GM21529 (cell line): ENCODE data around the gene RPL36A.
A peak's percentile ranks its signal among the peaks of the same experiment; 100 is the strongest.

ENCODE experiments used
- ATAC-seq: cut with Tn5 transposase; IDR thresholded peaks from one replicate; pipeline ENCODE4 v1.9.1; 2021; ENCODE audit not compliant: unreplicated experiment

Gene RPL36A

DNA sequence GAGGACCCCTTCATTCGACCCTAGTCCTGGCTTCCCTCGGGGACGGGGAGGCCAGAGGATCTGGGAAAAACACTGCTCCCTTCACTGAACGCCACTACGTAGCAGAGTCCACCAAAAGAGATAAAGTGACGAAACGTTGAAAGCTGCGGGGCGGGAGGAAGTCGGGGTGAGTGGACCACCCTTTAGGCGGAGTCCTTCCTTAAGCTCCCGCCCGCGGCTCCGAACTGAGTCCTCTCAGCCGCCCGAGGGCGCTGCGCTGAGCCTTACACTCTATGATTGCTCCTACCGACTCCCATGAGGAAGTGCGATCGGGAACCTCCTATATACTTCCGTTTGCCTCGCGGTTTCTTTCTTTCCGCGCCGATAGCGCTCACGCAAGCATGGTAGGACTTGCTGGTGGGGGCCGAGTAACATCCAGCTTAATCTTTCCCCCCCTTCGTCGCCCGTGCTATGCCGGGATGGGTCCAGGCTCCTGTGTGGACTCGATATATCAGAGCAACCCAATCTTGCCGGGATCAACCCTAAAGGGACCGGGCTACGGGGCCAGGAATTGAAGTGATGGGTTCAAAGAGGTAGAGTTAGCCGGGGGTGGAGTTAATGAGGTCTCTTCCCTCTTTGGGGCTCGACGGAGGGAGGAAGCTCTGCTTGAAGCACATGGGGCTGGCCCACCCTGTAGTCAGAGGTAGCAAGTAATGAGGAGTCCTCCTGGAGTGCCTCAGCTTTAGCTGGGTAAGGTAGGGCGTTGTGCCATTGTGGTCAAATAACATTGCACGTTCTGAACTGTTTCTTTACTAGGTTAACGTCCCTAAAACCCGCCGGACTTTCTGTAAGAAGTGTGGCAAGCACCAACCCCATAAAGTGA is at the start of gene RPL36A:
Gene RPL36A, plus strand, starts transcription at position 348 of the 862 bp plus-strand sequence. Its CDS starts 33 bp downstream, at position 381.
- ATAC-seq = peak; percentile 75

DNA sequence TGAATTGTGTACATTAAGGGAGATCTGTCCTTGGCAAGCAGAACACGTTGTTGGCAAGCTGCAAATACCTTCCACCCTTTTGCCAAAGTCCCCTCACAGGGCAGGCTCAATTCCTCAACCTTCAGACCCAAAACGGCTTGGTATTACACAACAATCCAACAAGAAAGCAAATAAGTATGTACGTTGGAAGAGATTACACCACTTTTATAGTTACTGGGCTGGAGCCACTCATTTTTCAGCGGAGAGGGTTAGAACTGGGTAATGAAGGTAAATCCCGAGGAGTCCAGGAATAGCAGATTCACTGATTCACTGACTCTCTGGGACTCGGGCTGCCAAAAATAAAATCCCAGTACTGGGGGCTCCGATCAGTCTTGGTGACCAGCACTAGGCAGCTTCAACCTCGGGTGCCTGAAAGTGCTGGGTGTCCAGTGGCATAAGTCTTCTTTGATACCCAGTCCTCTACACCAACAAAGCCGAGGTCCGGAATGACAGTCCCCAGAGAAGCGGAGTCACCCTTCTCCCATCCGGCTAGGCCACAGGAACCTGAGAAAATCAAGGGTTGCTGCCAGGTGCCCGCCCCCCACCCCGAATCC is 42.9 kb upstream of the RPL36A start:
- peak; percentile 5 for ATAC-seq

DNA sequence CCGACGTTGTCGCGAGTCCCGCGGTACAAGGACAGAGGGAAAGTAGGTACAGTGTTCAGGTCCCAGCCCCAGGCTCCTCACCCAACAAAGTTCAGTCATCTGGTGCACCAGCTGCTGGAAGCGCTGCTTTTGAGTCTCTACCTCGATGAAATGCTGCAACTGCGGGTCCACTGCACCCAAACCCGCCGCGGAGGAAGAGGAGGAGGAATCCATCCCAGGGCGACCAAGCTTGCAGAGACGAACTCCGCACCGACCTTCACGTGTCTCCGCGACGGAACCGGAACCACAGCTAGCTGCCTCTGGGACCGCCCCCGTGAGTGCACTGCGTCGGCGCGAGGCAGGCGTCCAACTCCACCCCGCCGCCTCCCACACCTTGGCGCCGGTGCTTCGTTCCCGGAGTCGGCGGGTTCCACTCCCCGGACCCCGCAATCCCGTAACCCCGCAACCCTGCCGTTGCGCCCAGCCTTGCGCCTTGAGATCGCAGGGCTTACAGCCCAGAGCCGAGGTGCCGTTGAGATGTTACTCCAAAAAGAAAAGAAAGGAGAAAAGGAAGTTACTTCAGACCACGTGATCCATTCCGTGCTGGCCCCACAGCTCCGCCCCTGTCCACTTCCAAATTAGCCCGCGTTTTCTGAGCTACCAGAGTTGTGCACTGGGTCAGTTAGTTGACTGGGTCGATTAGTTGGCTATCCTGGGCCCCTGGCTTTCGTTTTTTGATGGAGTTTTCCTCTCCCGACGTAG is 42.2 kb upstream of the RPL36A start, which contains the start of gene TIMM8A:
Gene TIMM8A, minus strand, starts transcription at position 291 of the 741 bp plus-strand sequence. Its CDS starts 78 bp downstream, at position 213.
- peak; percentile 98 for ATAC-seq

DNA sequence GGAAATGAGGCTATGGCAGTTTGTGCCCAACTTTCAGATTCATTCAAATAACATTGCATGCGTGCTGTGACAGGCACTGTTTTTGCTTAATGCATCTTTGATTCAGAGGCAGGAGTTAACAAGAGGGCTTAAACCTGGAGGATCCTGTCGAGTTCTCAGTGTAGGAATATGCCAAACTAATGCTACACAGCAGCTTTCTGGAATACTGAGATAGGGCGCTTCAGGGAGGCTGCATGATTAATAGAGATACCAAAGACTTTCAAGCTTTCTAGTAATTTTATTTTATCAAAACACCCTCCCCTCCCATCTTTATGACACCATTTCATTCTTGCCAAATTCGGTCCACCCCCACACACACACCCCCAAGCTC is 41.6 kb upstream of the RPL36A start:
- ATAC-seq = no peak

DNA sequence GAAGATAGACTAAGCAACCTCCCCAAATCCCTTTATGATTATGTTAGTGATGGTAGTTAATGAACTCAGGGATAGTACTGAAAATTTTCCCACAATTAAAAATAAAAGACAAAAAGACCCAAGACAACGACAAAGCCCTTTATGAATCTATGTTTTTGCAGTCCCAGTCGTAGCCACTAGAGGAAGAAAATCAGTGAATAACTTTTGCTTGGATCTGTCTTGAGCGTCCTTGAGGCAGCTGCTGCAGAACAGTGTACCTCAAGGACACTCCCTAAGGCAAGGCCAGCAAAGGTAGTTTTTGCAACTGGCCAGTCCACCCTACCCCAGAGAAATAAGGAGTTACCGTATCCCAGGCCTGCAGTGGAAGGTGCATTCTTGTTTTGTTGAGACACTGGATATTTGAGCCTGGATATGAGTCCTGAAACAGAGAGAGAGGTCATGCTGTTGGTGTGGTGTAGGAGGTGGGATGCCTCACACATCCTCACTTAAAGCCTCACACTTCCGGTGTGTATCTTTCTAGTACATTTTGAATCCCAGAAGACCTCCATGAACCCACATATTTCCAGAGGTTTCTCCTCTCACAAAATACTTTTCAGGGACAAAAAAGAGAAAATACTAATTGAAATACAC is 33.5 kb upstream of the RPL36A start:
- peak; percentile 55 for ATAC-seq

DNA sequence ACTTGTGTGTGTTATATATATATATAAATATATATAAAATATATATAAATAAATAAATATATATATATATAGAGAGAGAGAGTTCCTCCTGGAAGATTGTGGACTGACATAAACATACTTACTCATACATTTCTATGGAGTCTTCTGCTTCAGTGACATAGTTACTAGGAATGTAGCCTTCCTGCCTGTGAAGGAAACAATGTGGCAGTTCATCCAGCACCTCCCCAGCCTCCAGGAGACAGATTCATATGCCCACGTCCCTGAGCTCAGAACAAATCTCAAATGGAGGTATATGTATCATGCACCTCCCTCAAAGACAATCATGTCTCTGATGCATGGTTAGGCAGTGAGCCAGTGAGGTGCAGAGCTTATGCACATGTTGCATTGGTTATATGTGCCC is 30.8 kb upstream of the RPL36A start:
- no peak for ATAC-seq

DNA sequence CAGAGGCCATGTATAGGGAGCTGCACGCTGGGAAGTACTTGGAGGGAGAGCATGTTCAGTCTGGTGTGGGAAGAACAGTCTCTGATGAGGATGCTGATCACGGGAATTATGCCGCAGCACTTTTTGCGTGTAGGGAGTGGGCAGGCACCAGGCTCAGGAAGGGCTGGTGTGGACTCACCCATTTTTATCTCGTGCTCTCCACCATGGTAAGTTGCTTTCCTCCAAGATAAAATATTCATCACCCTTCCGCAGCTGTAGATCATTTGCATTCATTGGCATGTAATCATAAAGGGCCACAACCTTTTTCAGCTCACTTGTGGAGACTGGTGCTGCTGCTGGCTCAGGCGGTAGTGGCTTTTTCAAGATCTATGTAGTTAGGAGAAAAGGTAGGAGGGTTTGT is 30.4 kb upstream of the RPL36A start:
- ATAC-seq = no peak

DNA sequence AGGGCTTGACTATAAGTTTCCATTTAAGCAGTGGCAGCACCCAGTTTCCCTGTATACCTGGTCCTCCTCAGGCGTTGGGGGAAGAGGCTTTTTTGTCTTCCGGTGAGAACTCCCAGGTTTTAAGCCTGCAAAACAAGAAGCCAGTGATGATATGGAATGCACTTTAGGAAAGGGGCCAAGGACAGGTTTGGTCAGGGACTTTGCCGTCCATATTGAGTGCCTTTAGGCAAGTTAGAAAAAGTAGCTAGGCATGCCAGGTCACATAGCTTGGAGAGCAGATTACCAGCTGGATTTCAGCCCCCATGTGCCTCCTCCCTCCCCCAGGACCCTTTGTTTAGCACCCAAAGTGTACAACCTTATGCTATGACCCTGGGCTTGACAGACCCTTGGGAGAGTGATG is 28.7 kb upstream of the RPL36A start:
- ATAC-seq = no peak

DNA sequence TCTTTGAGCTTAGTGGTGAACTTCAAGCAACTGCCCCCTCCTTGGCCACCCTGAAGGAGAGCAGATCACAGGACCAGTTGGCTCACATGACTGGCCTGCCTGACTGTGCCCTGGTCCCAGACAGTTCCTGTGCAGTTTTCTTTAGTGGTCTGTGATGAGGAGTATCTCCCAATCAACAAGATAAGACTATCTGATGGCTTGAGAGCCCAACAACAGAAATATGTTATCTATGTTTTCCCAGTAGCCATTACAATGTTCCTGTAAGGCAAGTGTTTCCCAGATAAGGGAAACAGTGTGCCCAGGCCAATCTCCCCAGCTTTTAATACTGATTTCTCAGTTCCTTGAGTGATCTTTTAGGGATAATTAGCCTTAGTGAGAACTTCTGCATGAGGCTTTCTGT is 28.1 kb upstream of the RPL36A start:
- no peak for ATAC-seq

DNA sequence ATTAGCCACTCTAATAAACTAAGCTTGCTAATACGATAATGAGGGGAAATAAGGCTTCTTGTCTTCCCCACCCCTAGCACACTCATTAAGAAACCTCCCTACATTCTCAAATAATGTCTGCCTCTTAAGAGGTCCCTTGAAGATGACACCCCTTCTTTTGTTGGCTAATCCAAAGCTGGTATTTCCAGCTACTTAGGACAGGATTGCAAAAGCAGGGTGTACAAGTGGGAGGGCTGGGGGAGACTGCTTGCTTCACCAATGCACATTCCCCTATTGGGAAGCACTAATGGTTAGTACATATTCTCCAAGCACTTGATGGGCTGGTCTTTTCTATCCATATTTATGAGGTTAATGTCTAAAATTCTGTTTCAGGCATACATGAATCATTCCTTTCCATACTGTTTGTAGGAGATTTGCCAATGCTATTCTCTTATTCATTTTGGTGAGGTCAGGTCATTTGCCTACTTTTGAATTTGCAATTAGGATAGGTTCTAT is 25.5 kb upstream of the RPL36A start:
- no peak for ATAC-seq

DNA sequence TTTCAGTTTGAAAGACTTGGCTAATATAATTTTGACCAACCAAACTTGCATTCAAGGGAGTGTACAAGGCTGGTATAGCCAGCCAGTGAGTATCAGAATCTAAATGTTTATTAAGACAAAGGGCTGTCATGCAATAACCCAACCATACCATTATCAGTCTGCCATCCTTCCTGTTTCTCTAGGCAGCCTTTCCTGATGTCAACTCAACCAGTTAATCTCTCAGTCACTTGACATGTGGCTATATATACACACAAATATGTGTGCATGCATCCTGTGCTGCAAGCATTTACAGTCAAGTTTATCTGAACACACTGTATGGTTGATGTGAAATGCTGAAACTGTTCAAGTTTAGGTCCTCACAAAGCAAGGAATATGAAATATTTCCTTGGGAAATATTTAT is 22.0 kb upstream of the RPL36A start:
- ATAC-seq = no peak

DNA sequence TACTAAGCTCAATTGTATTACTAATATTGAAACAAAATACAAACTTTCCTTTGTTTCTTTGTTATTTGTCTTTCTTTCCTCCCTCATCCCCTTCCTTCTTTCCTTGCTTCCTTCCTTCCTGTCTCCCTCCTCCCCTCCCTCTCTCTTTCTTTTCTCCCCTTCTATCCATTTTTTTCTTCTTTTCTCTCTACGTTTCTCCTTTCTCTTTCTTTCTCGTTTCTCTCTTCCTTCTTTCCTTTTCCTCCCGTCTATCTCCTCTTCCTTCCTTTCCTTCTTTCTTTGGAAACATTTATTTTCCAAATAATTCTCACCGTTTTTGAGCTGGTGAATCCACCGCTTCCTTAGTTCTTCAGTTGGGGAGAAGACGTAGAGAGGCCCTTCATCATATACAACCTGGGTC is 21.1 kb upstream of the RPL36A start:
- ATAC-seq = no peak

DNA sequence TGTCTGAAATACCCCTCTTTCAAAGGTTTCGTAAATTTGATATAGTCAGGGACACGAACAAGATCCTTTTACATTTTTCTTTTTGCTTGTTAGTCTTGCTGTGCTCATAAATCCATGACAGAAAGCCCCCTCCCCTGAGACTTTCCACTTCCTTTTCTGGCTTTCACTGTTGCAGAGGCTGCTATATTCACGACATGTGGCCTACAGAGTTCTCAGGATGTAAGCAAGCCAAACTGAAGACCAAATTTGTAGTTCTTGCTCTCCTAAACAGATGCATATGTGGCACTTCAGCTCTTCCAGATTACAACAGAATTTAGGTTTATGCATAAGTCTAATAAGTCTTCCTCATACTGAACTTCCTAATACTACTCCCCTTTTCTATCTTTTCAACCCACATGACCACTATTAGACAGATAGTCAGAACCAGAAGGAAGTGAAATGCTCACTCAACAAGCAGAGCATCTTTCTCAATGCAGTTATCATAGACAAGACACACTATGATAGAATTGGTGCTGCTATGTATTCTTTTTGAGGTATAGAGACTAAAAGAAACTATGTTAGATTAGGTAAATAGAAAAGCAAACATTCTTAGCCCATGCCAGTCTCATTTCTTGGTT is 19.8 kb upstream of the RPL36A start:
- peak; percentile 79 for ATAC-seq

DNA sequence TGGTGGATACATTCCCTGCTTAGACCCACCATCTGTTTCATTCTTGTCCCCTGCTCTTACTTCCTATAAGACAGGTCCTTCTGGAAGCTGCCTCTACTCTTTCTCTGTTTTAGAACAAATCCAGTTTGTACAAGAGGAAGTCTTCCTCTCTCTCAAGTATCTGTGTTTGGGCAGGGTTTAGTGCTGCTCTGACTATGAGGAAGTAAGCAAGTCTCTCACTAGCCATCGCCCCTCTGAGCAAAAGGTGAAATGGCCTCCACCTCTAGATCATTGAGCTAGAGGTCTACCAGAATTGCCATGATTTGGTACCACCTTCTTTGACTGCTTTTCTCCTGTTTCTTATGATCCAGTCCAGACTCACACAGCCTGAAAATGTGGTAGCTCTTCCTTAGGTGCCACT is 13.3 kb upstream of the RPL36A start:
- ATAC-seq = no peak

DNA sequence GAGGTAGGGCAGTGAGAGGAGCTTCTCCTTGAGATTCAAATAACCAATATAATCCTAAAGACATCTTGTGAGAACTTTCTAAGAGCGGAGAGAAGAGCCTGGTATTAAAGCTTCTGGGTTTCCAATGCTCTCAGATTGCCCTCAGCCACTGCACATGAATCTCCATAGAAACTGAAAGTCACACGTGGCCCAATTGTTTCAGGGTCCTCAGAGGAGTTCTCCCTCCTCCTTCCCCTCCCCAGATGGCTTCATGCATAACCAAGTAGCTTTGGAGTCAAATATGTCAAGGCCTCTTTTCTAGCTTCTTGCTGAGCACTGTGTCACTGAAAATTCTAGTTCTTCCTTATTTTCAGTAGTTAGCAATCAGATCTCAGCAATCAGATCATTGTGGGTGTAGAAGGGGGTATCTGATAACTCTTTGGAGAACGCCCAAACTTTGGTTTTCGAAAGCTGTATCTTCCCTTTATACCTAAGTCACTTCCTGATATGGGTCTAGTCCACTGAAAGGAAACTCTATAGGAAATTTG is 7.1 kb upstream of the RPL36A start:
- peak; percentile 74 for ATAC-seq

DNA sequence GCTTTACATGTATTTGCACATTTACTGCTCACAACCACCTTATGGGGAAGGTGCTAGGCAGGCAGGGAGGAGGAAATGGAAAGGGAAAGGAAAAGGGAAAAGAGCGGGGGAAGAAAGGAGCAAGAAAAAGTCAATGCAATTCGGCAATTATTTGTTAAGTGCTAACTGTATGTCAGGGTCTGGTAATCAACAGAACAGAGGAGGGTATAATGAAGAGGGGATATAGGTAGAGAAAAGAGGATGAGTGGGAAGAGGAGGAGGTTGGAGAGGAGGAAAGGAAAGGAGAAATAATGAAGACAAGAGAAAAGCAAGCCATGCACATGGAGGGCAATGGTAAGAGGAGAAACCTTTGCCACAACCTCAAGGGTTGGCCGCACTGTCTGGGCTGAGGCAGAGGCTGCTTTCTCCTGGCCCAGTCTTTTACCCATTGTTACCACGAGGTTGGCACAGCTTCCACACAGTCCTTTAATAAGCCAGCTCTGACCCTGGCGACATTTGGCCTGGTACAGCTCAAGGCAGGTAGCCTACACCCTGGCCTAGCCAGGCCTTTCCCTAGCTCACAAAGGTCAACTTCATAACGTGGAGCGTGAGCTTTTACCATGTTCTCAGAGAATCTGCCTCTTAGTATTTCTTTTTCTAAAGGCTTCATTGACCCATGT is 5.7 kb upstream of the RPL36A start:
- ATAC-seq = no peak

DNA sequence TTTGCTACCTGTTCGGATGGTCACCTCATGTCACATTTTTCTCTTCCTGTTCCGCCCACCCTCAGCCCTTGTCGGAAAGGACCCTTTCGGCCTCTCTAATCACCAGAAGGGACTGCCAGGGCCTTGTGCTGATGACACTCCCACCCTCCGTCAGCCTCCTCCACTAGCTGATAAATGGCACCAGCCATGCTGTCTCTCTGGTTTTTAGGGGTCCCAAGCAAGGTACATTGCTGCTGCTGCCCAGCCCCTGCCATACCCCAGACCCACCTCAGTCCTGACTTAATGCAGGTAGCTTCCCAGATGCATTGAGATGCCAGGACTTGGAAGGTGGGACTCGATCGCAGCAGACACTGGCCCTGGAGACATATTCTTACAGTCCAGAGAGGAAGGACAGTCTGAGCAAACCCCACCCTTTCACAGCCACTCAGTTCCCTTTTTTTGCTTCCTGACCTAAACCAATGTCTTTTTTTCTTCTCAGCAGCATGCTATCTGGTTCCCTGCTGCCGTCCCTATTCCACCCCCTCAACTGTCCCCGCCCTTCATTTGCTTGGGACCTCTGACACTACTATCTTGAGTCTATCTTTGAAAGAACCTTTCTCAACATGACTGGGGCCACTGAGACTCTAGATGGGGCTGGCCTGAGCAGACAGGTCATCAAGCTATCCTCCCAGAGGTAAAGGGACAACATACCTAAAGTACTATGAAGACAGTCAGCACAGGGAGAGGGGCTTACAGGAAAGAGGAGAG is 4.8 kb upstream of the RPL36A start, which contains the start of gene BTK:
Gene BTK, minus strand, starts transcription at position 397 of the 747 bp plus-strand sequence. CDS start 10,907 bp downstream, outside the sequence.
- ATAC-seq = peak; percentile 66

DNA sequence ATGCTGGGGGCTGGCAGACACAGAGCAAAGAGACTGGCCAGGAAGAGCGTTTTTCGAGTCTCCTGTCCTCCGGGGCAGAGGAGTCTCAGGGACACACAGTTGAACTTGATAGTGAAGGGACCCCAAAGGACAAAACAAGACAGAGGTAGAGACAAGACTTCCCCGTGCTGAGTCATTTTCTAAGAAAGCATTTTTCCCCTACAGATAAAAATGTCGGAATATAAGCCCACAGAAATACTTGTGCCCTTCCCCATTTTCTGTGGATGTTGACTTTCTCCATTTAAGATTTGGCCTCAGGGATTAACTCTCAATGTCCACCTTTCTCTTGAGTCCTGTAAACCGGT is 4.3 kb upstream of the RPL36A start:
- peak; percentile 0 for ATAC-seq

DNA sequence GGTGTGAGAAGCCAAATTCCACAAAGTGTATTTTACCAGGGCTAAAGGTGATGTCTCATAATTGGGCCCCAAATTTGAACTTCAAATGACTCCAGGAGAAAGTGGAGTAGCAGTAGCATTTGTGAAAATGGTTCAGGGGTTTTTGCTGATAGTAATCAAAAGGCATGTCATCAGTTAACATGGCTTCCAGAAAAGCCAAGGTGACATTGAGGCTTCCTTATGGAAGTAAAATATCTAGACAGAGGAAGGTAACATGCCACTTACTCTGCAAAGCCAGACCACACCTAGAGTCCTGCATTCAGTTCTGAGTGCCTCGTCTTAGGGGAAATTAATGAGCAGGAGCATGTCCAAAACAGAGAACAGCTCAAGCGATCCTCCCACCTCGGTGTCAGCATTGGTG is 2.2 kb upstream of the RPL36A start:
- ATAC-seq = no peak
